Upper lobe of left lung (tissue), 6 donors: ENCODE results near the gene ATXN1. TPM values are rescaled to one million over a fixed set of nuclear protein-coding genes. Genes with fewer than 3 reads are reported as not detected.

Experiments
- ATAC-seq, 2 donors: fragments of 200-7000 bp; cut with Tn5 transposase; one replicate each; pipeline ENCODE4 v1.9.1; 2022; ENCODE audit warnings: mild to moderate bottlenecking in 2 of 2, moderate library complexity in 2 of 2; ENCODE audit not compliant: low FRiP score in 2 of 2
- DNase-seq, 2 donors: peaks; one replicate each; pipeline ENCODE4 v3.0.0-alpha.2; 2019 to 2020
- H3K27ac ChIP-seq, 4 donors: fragments of 200-600 bp; sonication (generic); one replicate each; pipeline ENCODE4 v1.5.1; 2016 to 2019
- H3K27me3 ChIP-seq, 4 donors: fragments of 200-600 bp; sonication (generic); one replicate each; pipeline ENCODE4 v1.5.1; 2017 to 2019
- H3K36me3 ChIP-seq, 4 donors: fragments of 200-600 bp; sonication (generic); one replicate each; pipeline ENCODE4 v1.5.1; 2016 to 2019
- H3K4me1 ChIP-seq, 4 donors: fragments of 200-600 bp; sonication (generic); one replicate each; pipeline ENCODE4 v1.5.1; 2018 to 2019
- H3K4me3 ChIP-seq, 4 donors: fragments of 200-600 bp; sonication (generic); one replicate each; pipeline ENCODE4 v1.5.1; 2017 to 2019; ENCODE audit warnings: mild to moderate bottlenecking in 2 of 4, moderate library complexity in 1 of 4
- H3K9me3 ChIP-seq, 4 donors: fragments of 200-600 bp; sonication (generic); one replicate each; pipeline ENCODE4 v1.5.1; 2018 to 2019
- CTCF ChIP-seq, 6 experiments: fragments of 450-650 bp in 4 of 6; fragments of 200-600 bp in 2 of 6; sonication (generic) in 2 of 6; IDR thresholded peaks; one replicate each; pipeline ENCODE4 v1.5.1; 2016 to 2019; ENCODE audit warnings: antibody characterized with exemption in 6 of 6
- EP300 ChIP-seq, 4 donors: sonication (generic); formaldehyde crosslinking; IDR thresholded peaks; one replicate each; pipeline ENCODE4 v1.5.1; 2017; ENCODE audit warnings: antibody characterized with exemption in 4 of 4, control low read depth in 2 of 4
- POLR2A ChIP-seq, 4 donors: fragments of 450-650 bp; IDR thresholded peaks; one replicate each; pipeline ENCODE4 v1.5.1; 2016 to 2017; ENCODE audit warnings: antibody characterized with exemption in 4 of 4, mild to moderate bottlenecking in 2 of 4
- POLR2AphosphoS5 ChIP-seq, 2 donors: sonication (generic); formaldehyde crosslinking; IDR thresholded peaks; one replicate each; pipeline ENCODE4 v1.5.1; 2017; ENCODE audit warnings: antibody characterized with exemption in 2 of 2
- WGBS, 2 donors: methylation state at CpG; one replicate each; pipeline ENCODE4 v1.1.5; 2017 to 2018; 5-methylcytosine and 5-hydroxymethylcytosine counted together
- total RNA-seq, 6 donors: library from RNA; depleted of rRNA in 4 of 6; stranded (reverse); fragments of >200 nt in 4 of 6; gene quantifications; one replicate each; pipeline versions ENCODE4 v1.1.0 to v1.2.1, GENCODE V29; 2016 to 2021
- donor health status: DM: no; HTN: no; CAD: no; lungs with moderate emphysema.
- donor health status: DM: no; HTN: yes; CAD: no; lungs with severe emphysema.

Gene ATXN1
- total RNA-seq, 6 donors from 2014 or later = 44.2 to 106 (median 71.7) TPM

- Histone ChIP-seq H3K9me3 (no peaks in the 10 kb centered on the region), H3K27me3 (no peaks in the 10 kb centered on the region), H3K4me1 (peaks cover 21 to 41% (median 33%) of the 10 kb centered on the region in 4 donors), H3K36me3 (no peaks in the 10 kb centered on the region), H3K27ac (peak overlapping the region; percentile 62 to 80 (median 74)), H3K4me3 (peak overlapping the region in 2 of 4 donors; percentile 15 to 25)
- WGBS, 2 donors = 82% methylated on average over 19 to 21 of the region's 21 CpGs
- no peak for TF ChIP-seq POLR2A (IDR thresholded peaks at IDR 0.05)
- no peak for TF ChIP-seq CTCF (IDR thresholded peaks at IDR 0.05)
- DNase-seq (no peak), ATAC-seq (no peak)
Measured at GRCh38 chr6:16320533-16321340, 440.5 kb downstream of the ATXN1 start.

- no peak for TF ChIP-seq EP300 (IDR thresholded peaks at IDR 0.05)
- TF ChIP-seq POLR2AphosphoS5 (IDR thresholded peaks at IDR 0.05) = peak; percentile 31 to 59
- Histone ChIP-seq H3K9me3 (no peaks in the 10 kb centered on the region), H3K27ac (peak overlapping the region; percentile 62 to 80 (median 74)), H3K4me1 (peaks cover 21 to 41% (median 33%) of the 10 kb centered on the region in 4 donors), H3K4me3 (peak overlapping the region in 2 of 4 donors; percentile 15 to 25), H3K36me3 (no peaks in the 10 kb centered on the region), H3K27me3 (no peaks in the 10 kb centered on the region)
- ATAC-seq (peak; percentile 68 to 69), DNase-seq (peak in 1 of 2 donors; percentile 62)
- WGBS, 2 donors = 15 to 24% methylated on average over 16 of the region's 16 CpGs
Measured at GRCh38 chr6:16319813-16320532, 441.3 kb downstream of the ATXN1 start.

GRCh38 chr6:16318953-16319720 lies 442.1 kb downstream of the ATXN1 start:
- H3K9me3 ChIP-seq = no peaks in the 10 kb centered on the region
- H3K36me3 ChIP-seq = no peaks in the 10 kb centered on the region
- TF ChIP-seq POLR2AphosphoS5 (IDR thresholded peaks at IDR 0.05) (no peak), POLR2A (IDR thresholded peaks at IDR 0.05) (no peak)
- peaks cover 21 to 41% (median 33%) of the 10 kb centered on the region in 4 donors for H3K4me1 ChIP-seq
- peak overlapping the region in 3 of 4 donors; percentile 62 to 80 (median 72) for H3K27ac ChIP-seq
- ATAC-seq = no peak
- 94 to 96% methylated on average over 8 of the region's 8 CpGs for WGBS, 2 donors
- no peak overlapping the region for H3K4me3 ChIP-seq
- no peak for DNase-seq
- no peaks in the 10 kb centered on the region for H3K27me3 ChIP-seq

- peaks cover 21 to 37% (median 33%) of the 10 kb centered on the region in 4 donors for H3K4me1 ChIP-seq
- peak in 1 of 6 experiments; percentile 5 for TF ChIP-seq CTCF (IDR thresholded peaks at IDR 0.05)
- TF ChIP-seq POLR2AphosphoS5 (IDR thresholded peaks at IDR 0.05) = no peak
- no peak overlapping the region for H3K4me3 ChIP-seq
- H3K36me3 ChIP-seq = no peaks in the 10 kb centered on the region
- ATAC-seq = peak in 1 of 2 donors; percentile 54
- H3K27ac ChIP-seq = peak overlapping the region in 1 of 4 donors; percentile 80
- DNase-seq = no peak
- no peaks in the 10 kb centered on the region for H3K9me3 ChIP-seq
- H3K27me3 ChIP-seq = no peaks in the 10 kb centered on the region
- WGBS, 2 donors = 75 to 92% methylated on average over 5 to 6 of the region's 6 CpGs
Measured at GRCh38 chr6:16318538-16318937, 442.7 kb downstream of the ATXN1 start.

GRCh38 chr6:16316741-16317251 lies 444.5 kb downstream of the ATXN1 start:
- Histone ChIP-seq H3K27me3 (no peaks in the 10 kb centered on the region), H3K36me3 (no peaks in the 10 kb centered on the region), H3K4me3 (no peak overlapping the region), H3K4me1 (peaks cover 19 to 23% (median 22%) of the 10 kb centered on the region in 4 donors), H3K27ac (no peak overlapping the region), H3K9me3 (no peaks in the 10 kb centered on the region)
- ATAC-seq (no peak), DNase-seq (no peak)
- TF ChIP-seq CTCF (IDR thresholded peaks at IDR 0.05) (peak in 5 of 6 experiments; percentile 17 to 68 (median 40)), EP300 (IDR thresholded peaks at IDR 0.05) (no peak), POLR2AphosphoS5 (IDR thresholded peaks at IDR 0.05) (no peak), POLR2A (IDR thresholded peaks at IDR 0.05) (no peak)
- WGBS, 2 donors = 65 to 69% methylated on average over 7 of the region's 7 CpGs
